ENCODE data around the gene TREML2.

Gene TREML2

GRCh38 chr6:41150671-41151070 is 50.3 kb downstream of the TREML2 start:
- Histone ChIP-seq H3K9me3 (ENCODE audit: insufficient read depth, low read length) (no peaks in the 10 kb centered on the region), H3K36me3 (replicated peaks; ENCODE audit: low read depth, low read length) (no peaks in the 10 kb centered on the region), H3K4me1 (ENCODE audit: low read length) (peaks cover 6% of the 10 kb centered on the region), H3K79me2 (ENCODE audit: low read length) (no peaks in the 10 kb centered on the region), H3K27ac (ENCODE audit: low read length) (no peak overlapping the region), H3K27me3 (ENCODE audit: low read depth, low read length) (0 out of 2 replicates have a peak, but pooled peaks cover 3% of the 10 kb centered on the region), H2AFZ (ENCODE audit: low read depth, low read length) (no peak overlapping the region), H4K20me1 (ENCODE audit: insufficient read depth, low read length) (no peaks in the 10 kb centered on the region), H3K4me2 (ENCODE audit: low read length) (no peak overlapping the region), H3K4me3 (ENCODE audit: low read length) (no peak overlapping the region), H3K9ac (ENCODE audit: low read length) (no peak overlapping the region)
- no peak for TF ChIP-seq EZH2phosphoT487 (IDR thresholded peaks at IDR 0.05; ENCODE audit: low read depth)
- TF ChIP-seq, protein P1, sequence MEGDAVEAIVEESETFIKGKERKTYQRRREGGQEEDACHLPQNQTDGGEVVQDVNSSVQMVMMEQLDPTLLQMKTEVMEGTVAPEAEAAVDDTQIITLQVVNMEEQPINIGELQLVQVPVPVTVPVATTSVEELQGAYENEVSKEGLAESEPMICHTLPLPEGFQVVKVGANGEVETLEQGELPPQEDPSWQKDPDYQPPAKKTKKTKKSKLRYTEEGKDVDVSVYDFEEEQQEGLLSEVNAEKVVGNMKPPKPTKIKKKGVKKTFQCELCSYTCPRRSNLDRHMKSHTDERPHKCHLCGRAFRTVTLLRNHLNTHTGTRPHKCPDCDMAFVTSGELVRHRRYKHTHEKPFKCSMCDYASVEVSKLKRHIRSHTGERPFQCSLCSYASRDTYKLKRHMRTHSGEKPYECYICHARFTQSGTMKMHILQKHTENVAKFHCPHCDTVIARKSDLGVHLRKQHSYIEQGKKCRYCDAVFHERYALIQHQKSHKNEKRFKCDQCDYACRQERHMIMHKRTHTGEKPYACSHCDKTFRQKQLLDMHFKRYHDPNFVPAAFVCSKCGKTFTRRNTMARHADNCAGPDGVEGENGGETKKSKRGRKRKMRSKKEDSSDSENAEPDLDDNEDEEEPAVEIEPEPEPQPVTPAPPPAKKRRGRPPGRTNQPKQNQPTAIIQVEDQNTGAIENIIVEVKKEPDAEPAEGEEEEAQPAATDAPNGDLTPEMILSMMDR (IDR thresholded peaks at IDR 0.05; ENCODE audit: low read depth, low read length) = no peak

DNA sequence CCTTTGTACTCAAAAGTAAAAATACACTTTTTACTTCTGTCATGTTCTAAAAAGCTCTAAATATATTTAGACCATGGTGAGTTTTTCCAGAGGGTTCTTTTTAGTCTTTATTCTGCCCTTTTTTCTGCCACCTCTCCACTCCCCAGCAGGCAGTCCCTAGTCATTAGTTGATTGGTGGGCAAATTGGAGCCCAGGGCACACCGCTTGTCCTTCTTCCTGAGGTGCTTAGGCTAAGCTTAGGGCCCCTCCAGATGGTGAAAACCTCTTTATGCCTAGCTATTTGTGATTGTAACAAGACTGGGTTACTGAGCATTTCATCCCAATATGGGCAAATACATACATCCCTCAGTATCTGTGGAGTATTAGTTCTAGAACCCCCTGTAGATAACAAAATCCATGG is 53.0 kb downstream of the TREML2 start:
- H3K79me2 ChIP-seq (ENCODE audit: low read length) = no peaks in the 10 kb centered on the region
- H3K4me1 ChIP-seq (ENCODE audit: low read length) = no peaks in the 10 kb centered on the region
- no peak overlapping the region for H3K4me2 ChIP-seq (ENCODE audit: low read length)
- no peak overlapping the region for H3K9ac ChIP-seq (ENCODE audit: low read length)
- H3K27ac ChIP-seq (ENCODE audit: low read length) = no peak overlapping the region
- H3K9me3 ChIP-seq (ENCODE audit: insufficient read depth, low read length) = no peaks in the 10 kb centered on the region
- H3K36me3 ChIP-seq (replicated peaks; ENCODE audit: low read depth, low read length) = no peaks in the 10 kb centered on the region
- TF ChIP-seq EZH2phosphoT487 (IDR thresholded peaks at IDR 0.05; ENCODE audit: low read depth) = no peak
- TF ChIP-seq, protein P1 (IDR thresholded peaks at IDR 0.05; ENCODE audit: low read depth, low read length) = no peak
- no peak overlapping the region for H3K4me3 ChIP-seq (ENCODE audit: low read length)
- no peaks in the 10 kb centered on the region for H3K27me3 ChIP-seq (ENCODE audit: low read depth, low read length)
- no peak overlapping the region for H2AFZ ChIP-seq (ENCODE audit: low read depth, low read length)
- H4K20me1 ChIP-seq (ENCODE audit: insufficient read depth, low read length) = no peaks in the 10 kb centered on the region
